Activated naive CD4-positive, alpha-beta T cell treated with anti-CD3 and anti-CD28 coated beads for 36 hours (primary cell): ENCODE measurements around the gene CDK14. TPM values are rescaled to one million over a fixed set of nuclear protein-coding genes. Genes with fewer than 3 reads are reported as not detected.
"Not testable (repeated sequence)": the region's sequence is repeated elsewhere in the genome, so short reads cannot be mapped to it uniquely, and the experiment has no call there.

Experiments
- CTCF ChIA-PET: fragments of 350-600 bp; sonication (Branson Sonifier 250); formaldehyde crosslinking; loops from one replicate; lab custom pipeline; 2021; ENCODE audit warnings: antibody characterized with exemption; lab: Charles Lee
- DNase-seq: peaks from one replicate; pipeline ENCODE4 v3.0.0-alpha.2; 2020
- H3K27ac Mint-ChIP-seq: one replicate; pipeline ENCODE4 v1.8.0; 2021; ENCODE audit warnings: mild to moderate bottlenecking, mixed read lengths
- H3K27me3 Mint-ChIP-seq: one replicate; pipeline ENCODE4 v1.8.0; 2021; ENCODE audit warnings: low read depth, mixed read lengths
- H3K36me3 Mint-ChIP-seq: one replicate; pipeline ENCODE4 v1.8.0; 2021; ENCODE audit warnings: low read depth, mixed read lengths
- H3K4me1 Mint-ChIP-seq: one replicate; pipeline ENCODE4 v1.8.0; 2021; ENCODE audit warnings: low read depth, mixed read lengths
- H3K4me3 Mint-ChIP-seq: one replicate; pipeline ENCODE4 v1.8.0; 2021; ENCODE audit warnings: mild to moderate bottlenecking, moderate library complexity, mixed read lengths
- H3K9me3 Mint-ChIP-seq: one replicate; pipeline ENCODE4 v1.8.0; 2021; ENCODE audit warnings: mixed read lengths
- intact Hi-C: fragments of 100-400 bp; cut with micrococcal nuclease; formaldehyde crosslinking; loops from one replicate; pipeline ENCODE4 v1.15.1; 2023
- total RNA-seq, 2 experiments: library from RNA; stranded (reverse); gene quantifications; one replicate each; pipeline ENCODE4 v1.2.3, GENCODE V29; 2021

Gene CDK14
- total RNA-seq, 2 experiments from 2014 or later, result 0.42 to 0.81 TPM

DNA sequence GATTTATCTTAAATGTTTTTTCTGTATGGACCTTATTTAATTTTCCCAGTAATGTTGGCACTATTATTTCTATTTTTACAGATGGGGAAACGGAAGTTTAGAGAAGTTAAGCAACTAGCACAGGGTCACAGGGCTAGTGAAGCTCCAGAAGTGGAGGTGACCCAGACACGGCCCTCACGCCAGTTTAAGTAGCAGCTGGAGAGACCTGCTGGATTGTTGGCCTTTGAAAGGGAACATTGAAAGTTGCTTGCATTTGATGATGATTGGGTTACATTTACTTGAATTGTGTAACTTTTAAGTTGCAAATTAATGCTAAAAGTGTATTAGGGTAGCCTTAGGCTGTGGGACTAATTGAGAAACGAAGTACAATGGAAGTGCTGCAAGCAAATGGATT lies 25.6 kb downstream of the CDK14 start:
- Mint-ChIP-seq H3K9me3 (no peaks in the 10 kb centered on the region), H3K27me3 (peaks cover 2% of the 10 kb centered on the region), H3K36me3 (no peaks in the 10 kb centered on the region), H3K27ac (no peak overlapping the region), H3K4me3 (no peak overlapping the region), H3K4me1 (peaks cover 10% of the 10 kb centered on the region)
- CTCF ChIA-PET, result interaction anchor here (0.6 kb wide), 1 partner anchor 25 kb away, joined by 3 read pairs; no protein-coding TSS in a partner anchor
- no peak for DNase-seq
- intact Hi-C loops, result loop anchor here (1.0 kb wide), 1 partner anchor 8 kb away; no protein-coding TSS in a partner anchor

GRCh38 chr7:90622670-90623069 lies 26.5 kb downstream of the CDK14 start:
- CTCF ChIA-PET, result interaction anchor here (0.5 kb wide), 1 partner anchor 25 kb away, joined by 6 read pairs; no protein-coding TSS in a partner anchor
- DNase-seq, result no peak
- Mint-ChIP-seq H3K36me3 (no peaks in the 10 kb centered on the region), H3K4me3 (no peak overlapping the region), H3K9me3 (no peaks in the 10 kb centered on the region), H3K27ac (no peak overlapping the region), H3K27me3 (peaks cover 2% of the 10 kb centered on the region), H3K4me1 (peaks cover 3% of the 10 kb centered on the region)
- intact Hi-C loops, result no loop called here

DNA sequence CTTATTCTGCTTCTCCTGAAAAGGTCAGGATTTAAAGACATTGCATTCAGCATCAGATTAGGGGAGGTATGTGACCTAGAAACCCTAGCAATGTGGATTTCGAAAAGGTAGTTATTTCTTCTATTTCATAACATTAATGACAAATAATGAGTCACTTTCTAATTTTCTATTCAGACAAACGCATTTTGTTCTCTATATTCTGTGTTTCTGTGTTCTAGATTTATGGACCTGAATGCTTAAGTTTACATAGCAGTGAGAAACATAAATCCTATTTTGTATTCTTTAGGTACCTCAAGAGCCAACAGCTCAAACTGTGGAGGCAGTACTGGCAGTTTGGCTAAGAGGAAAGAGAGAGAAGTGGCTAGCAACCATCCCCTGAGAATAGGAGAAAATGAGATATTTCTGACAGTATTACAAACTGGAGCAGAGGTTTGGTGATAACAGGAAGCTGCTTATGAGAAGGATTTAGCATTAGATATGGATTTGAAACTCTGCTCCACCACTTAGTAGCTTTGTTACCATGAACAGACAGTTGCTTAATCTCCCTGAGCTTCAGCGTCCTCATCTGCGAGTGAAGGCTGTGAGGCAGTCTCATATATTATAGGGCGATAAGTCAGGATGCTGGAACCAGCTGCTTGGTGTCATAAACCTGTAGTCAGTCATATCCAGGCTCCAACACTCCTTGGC lies 28.2 kb downstream of the CDK14 start:
- DNase-seq, result no peak
- peaks cover 1% of the 10 kb centered on the region for H3K27me3 Mint-ChIP-seq
- H3K27ac Mint-ChIP-seq, result no peak overlapping the region
- no peaks in the 10 kb centered on the region for H3K36me3 Mint-ChIP-seq
- peaks cover 2% of the 10 kb centered on the region for H3K4me1 Mint-ChIP-seq
- no peak overlapping the region for H3K4me3 Mint-ChIP-seq
- CTCF ChIA-PET, result interaction anchor here (1.2 kb wide), 1 partner anchor 169 kb away, joined by 4 read pairs; no protein-coding TSS in a partner anchor
- H3K9me3 Mint-ChIP-seq, result no peaks in the 10 kb centered on the region
- intact Hi-C loops, result no loop called here

DNA sequence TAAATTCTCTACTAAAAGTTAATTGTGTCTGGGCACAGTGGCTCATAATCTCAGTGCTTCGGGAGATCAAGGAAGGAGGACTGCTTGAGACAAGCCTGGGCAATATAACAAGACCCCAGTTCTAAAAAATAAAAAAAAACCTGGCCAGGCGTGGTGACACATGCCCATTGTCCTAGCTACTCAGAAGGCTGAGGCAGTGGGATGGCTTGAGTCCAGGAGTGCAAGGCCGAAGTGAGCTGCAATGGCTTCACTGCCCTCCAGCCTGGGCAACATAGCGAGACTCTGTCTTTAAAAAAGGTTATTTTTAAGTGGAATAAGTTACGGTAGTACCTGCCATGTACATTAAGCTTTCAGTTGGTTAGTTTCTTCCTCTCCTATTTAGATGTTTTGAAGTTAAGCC lies 28.9 kb downstream of the CDK14 start:
- peaks cover 2% of the 10 kb centered on the region for H3K4me1 Mint-ChIP-seq
- no peaks in the 10 kb centered on the region for H3K36me3 Mint-ChIP-seq
- H3K27ac Mint-ChIP-seq, result no peak overlapping the region
- H3K9me3 Mint-ChIP-seq, result no peaks in the 10 kb centered on the region
- no peak overlapping the region for H3K4me3 Mint-ChIP-seq
- CTCF ChIA-PET, result interaction anchor here (0.6 to 1.2 kb wide), 2 partner anchors 18 to 170 kb away, joined by 3 to 4 read pairs; no protein-coding TSS in a partner anchor
- peaks cover 1% of the 10 kb centered on the region for H3K27me3 Mint-ChIP-seq
- intact Hi-C loops, result loop anchor here (5.0 kb wide), 1 partner anchor 473 kb away; the partner anchor contains the start of gene STEAP1
- no peak for DNase-seq

DNA sequence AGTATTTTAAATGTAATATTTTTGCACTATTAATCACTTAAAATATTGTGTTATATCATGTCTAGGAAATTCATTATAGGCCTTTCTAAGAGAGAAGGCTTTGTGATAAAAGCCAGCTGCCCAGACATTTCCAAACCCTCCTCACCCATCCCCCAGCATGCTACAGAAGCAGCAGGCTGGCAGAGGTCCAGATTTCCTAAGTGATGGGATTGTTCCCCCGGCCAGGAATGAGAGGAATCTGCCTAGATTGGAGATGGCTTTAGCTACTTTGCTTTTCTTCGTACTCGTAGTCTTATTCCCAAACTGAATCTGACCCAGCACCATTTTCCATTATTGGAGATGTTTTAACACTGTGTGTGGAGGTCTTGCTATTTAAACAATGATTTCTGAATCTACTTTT lies 29.4 kb downstream of the CDK14 start:
- intact Hi-C loops, result loop anchor here (5.0 kb wide), 1 partner anchor 473 kb away; the partner anchor contains the start of gene STEAP1
- H3K9me3 Mint-ChIP-seq, result no peaks in the 10 kb centered on the region
- no peaks in the 10 kb centered on the region for H3K36me3 Mint-ChIP-seq
- H3K27me3 Mint-ChIP-seq, result peaks cover 1% of the 10 kb centered on the region
- no peak overlapping the region for H3K27ac Mint-ChIP-seq
- peaks cover 2% of the 10 kb centered on the region for H3K4me1 Mint-ChIP-seq
- DNase-seq, result no peak
- no peak overlapping the region for H3K4me3 Mint-ChIP-seq
- CTCF ChIA-PET, result interaction anchor here (0.6 kb wide), 1 partner anchor 18 kb away, joined by 3 read pairs; no protein-coding TSS in a partner anchor

GRCh38 chr7:90626013-90626412 lies 29.9 kb downstream of the CDK14 start:
- CTCF ChIA-PET, result no interaction called here
- Mint-ChIP-seq H3K36me3 (no peaks in the 10 kb centered on the region), H3K4me3 (no peak overlapping the region), H3K27ac (no peak overlapping the region), H3K27me3 (peaks cover 1% of the 10 kb centered on the region), H3K4me1 (peaks cover 2% of the 10 kb centered on the region), H3K9me3 (no peaks in the 10 kb centered on the region)
- no peak for DNase-seq
- intact Hi-C loops, result loop anchor here (5.0 kb wide), 1 partner anchor 474 kb away; the partner anchor contains the start of gene STEAP1

DNA sequence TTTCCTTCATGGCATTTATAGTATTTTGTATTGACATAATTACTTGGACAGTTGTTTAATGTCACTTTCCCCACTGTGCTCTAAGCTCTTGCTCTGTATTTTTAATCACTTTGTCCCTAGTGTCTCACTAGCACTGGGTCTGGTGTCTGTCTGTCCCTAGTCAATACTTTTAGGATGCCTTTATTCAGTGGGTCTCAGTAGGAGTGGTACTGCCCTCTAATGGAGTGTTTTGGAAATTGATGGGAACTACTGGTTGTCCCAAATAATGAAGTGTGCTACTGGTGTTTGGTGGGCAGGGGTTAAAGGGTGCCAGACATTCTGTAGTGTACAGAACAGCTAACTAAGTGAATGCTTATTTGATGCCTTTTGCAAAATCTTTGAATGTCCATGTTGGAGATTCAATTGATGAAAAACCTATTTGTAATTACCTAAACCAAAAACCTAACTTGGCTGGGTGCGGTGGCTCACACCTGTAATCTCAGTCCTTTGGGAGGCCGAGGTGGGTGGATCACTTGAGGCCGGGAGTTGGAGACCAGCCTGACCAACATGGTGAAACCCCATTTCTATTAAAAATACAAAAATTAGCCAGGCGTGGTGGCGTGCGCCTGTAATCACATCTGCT lies 33.3 kb downstream of the CDK14 start:
- intact Hi-C loops, result loop anchor here (1.0 to 5.0 kb wide), 4 partner anchors 77 to 477 kb away; partner anchors contain the start of gene STEAP1
- CTCF ChIA-PET, result interaction anchor here (0.7 to 4.2 kb wide), 10 partner anchors 26 to 676 kb away, joined by 3 to 19 read pairs (median 3); partner anchors contain the start of gene CDK14
- Mint-ChIP-seq H3K36me3 (no peaks in the 10 kb centered on the region), H3K4me1 (no peaks in the 10 kb centered on the region), H3K4me3 (no peak overlapping the region), H3K27ac (no peak overlapping the region), H3K9me3 (no peaks in the 10 kb centered on the region), H3K27me3 (peaks cover 4% of the 10 kb centered on the region)
- peak; percentile 12 for DNase-seq

DNA sequence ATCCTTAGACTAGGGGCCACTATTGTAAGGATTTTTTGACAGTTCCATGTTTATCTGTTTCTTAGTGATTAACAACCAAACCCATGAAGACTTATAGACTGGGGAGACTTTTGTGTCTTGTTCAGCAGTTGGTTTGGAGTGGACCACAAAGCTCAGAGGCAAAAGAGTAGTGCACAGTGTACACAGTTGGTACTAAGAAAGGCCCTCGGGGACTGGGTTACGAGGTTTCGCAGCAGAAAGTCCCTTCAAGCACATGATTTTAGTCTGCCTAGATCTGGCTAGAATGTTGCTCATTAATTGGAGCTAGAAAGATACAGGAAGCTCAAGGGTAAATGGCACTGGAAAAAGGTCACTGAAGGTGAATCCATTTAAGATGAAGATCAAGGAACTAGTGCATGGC lies 35.4 kb downstream of the CDK14 start:
- H3K36me3 Mint-ChIP-seq, result no peaks in the 10 kb centered on the region
- intact Hi-C loops, result no loop called here

GRCh38 chr7:90639683-90640082 lies 43.6 kb downstream of the CDK14 start:
- intact Hi-C loops, H3K4me1 Mint-ChIP-seq, H3K27ac Mint-ChIP-seq, CTCF ChIA-PET, DNase-seq, H3K36me3 Mint-ChIP-seq, H3K4me3 Mint-ChIP-seq, H3K27me3 Mint-ChIP-seq: not testable (repeated sequence)
- H3K9me3 Mint-ChIP-seq, result peaks cover 13% of the 10 kb centered on the region

More for the DNA sequence above, 35.4 kb downstream of the CDK14 start:
- CTCF ChIA-PET, result no interaction called here
- H3K4me1 Mint-ChIP-seq, result no peaks in the 10 kb centered on the region
- peaks cover 4% of the 10 kb centered on the region for H3K27me3 Mint-ChIP-seq
- H3K4me3 Mint-ChIP-seq, result no peak overlapping the region
- no peak overlapping the region for H3K27ac Mint-ChIP-seq
- peaks cover under 1% of the 10 kb centered on the region for H3K9me3 Mint-ChIP-seq
- no peak for DNase-seq

GRCh38 chr7:90642978-90643377 lies 46.9 kb downstream of the CDK14 start:
- DNase-seq, result no peak
- intact Hi-C loops, result no loop called here
- no peak overlapping the region for H3K27ac Mint-ChIP-seq
- H3K36me3 Mint-ChIP-seq, result no peaks in the 10 kb centered on the region
- H3K4me1 Mint-ChIP-seq, result no peaks in the 10 kb centered on the region
- CTCF ChIA-PET, result interaction anchor here (0.6 kb wide), 1 partner anchor 18 kb away, joined by 3 read pairs; no protein-coding TSS in a partner anchor
- H3K4me3 Mint-ChIP-seq, result no peak overlapping the region
- H3K27me3 Mint-ChIP-seq, result peaks cover 4% of the 10 kb centered on the region
- H3K9me3 Mint-ChIP-seq, result peaks cover 12% of the 10 kb centered on the region

- CTCF ChIA-PET, result no interaction called here
- Mint-ChIP-seq H3K36me3 (no peaks in the 10 kb centered on the region), H3K4me3 (no peak overlapping the region), H3K27me3 (peaks cover 3% of the 10 kb centered on the region), H3K27ac (no peak overlapping the region), H3K4me1 (no peaks in the 10 kb centered on the region), H3K9me3 (peaks cover 6% of the 10 kb centered on the region)
- intact Hi-C loops, result no loop called here
- DNase-seq, result no peak
Observed at GRCh38 chr7:90645784-90646183, 49.7 kb downstream of the CDK14 start.

- Mint-ChIP-seq H3K4me1 (no peaks in the 10 kb centered on the region), H3K27me3 (peaks cover 2% of the 10 kb centered on the region), H3K36me3 (no peaks in the 10 kb centered on the region), H3K4me3 (no peak overlapping the region), H3K9me3 (peaks cover 3% of the 10 kb centered on the region), H3K27ac (no peak overlapping the region)
- CTCF ChIA-PET, result no interaction called here
- DNase-seq, result no peak
- intact Hi-C loops, result no loop called here
Observed at GRCh38 chr7:90648107-90648506, 52.0 kb downstream of the CDK14 start.
